Parathyroid adenoma (tissue), 2 donors: ENCODE data around the gene HDAC4.

Experiments
- H2AFZ ChIP-seq: fragments of 300-600 bp; sonication (generic); one replicate; pipeline ENCODE4 v1.7.0; 2017; ENCODE audit warnings: antibody characterized with exemption, mild to moderate bottlenecking
- H3K27ac ChIP-seq: fragments of 300-600 bp; sonication (generic); one replicate; pipeline ENCODE4 v1.7.0; 2017
- H3K27me3 ChIP-seq: fragments of 300-600 bp; sonication (generic); one replicate; pipeline ENCODE4 v1.7.0; 2017; ENCODE audit warnings: low read length; ENCODE audit not compliant: control insufficient read depth, insufficient read depth
- H3K36me3 ChIP-seq: fragments of 300-600 bp; sonication (generic); one replicate; pipeline ENCODE4 v1.7.0; 2017; ENCODE audit warnings: low read length; ENCODE audit not compliant: control insufficient read depth, insufficient read depth
- H3K4me1 ChIP-seq: fragments of 300-600 bp; sonication (generic); one replicate; pipeline ENCODE4 v1.7.0; 2017; ENCODE audit warnings: control low read depth
- H3K4me2 ChIP-seq: fragments of 300-600 bp; sonication (generic); one replicate; pipeline ENCODE4 v1.7.0; 2017; ENCODE audit warnings: low read length
- H3K4me3 ChIP-seq: fragments of 300-600 bp; sonication (generic); one replicate; pipeline ENCODE4 v1.7.0; 2017; ENCODE audit warnings: low read depth, low read length
- H3K79me2 ChIP-seq: fragments of 300-600 bp; sonication (generic); one replicate; pipeline ENCODE4 v1.7.0; 2017; ENCODE audit warnings: control low read depth
- H3K9ac ChIP-seq: fragments of 300-600 bp; sonication (generic); one replicate; pipeline ENCODE4 v1.7.0; 2017; ENCODE audit warnings: mild to moderate bottlenecking
- H3K9me3 ChIP-seq: fragments of 300-600 bp; sonication (generic); one replicate; pipeline ENCODE4 v1.7.0; 2017; ENCODE audit warnings: low read length; ENCODE audit not compliant: control insufficient read depth
- CTCF ChIP-seq: fragments of 300-600 bp; sonication (generic); IDR thresholded peaks from one replicate; pipeline ENCODE4 v1.7.0; 2017; ENCODE audit warnings: antibody characterized with exemption, mild to moderate bottlenecking
- donor health status: primary hyperparathyroidism.

The HDAC4 gene

GRCh38 chr2:239175181-239175580, 225.6 kb downstream of the HDAC4 start:
- H3K79me2 ChIP-seq, result no peaks in the 10 kb centered on the region
- H3K27ac ChIP-seq, result no peak overlapping the region
- no peak overlapping the region for H2AFZ ChIP-seq
- no peaks in the 10 kb centered on the region for H3K9me3 ChIP-seq
- H3K9ac ChIP-seq, result no peak overlapping the region
- no peak overlapping the region for H3K4me3 ChIP-seq
- H3K4me1 ChIP-seq, result no peaks in the 10 kb centered on the region
- TF ChIP-seq CTCF, result no peak
- no peaks in the 10 kb centered on the region for H3K27me3 ChIP-seq
- H3K36me3 ChIP-seq, result no peaks in the 10 kb centered on the region
- no peak overlapping the region for H3K4me2 ChIP-seq

GRCh38 chr2:239173301-239173700, 227.5 kb downstream of the HDAC4 start:
- Histone ChIP-seq H3K9ac (no peak overlapping the region), H3K36me3 (no peaks in the 10 kb centered on the region), H2AFZ (no peak overlapping the region), H3K4me2 (no peak overlapping the region), H3K9me3 (no peaks in the 10 kb centered on the region), H3K27me3 (no peaks in the 10 kb centered on the region), H3K4me3 (no peak overlapping the region), H3K4me1 (no peaks in the 10 kb centered on the region), H3K27ac (no peak overlapping the region), H3K79me2 (no peaks in the 10 kb centered on the region)
- TF ChIP-seq CTCF, result no peak

- H3K4me2 ChIP-seq, result no peak overlapping the region
- no peaks in the 10 kb centered on the region for H3K27me3 ChIP-seq
- no peak overlapping the region for H3K9ac ChIP-seq
- H3K79me2 ChIP-seq, result no peaks in the 10 kb centered on the region
- no peak overlapping the region for H2AFZ ChIP-seq
- H3K4me3 ChIP-seq, result no peak overlapping the region
- no peak overlapping the region for H3K27ac ChIP-seq
- no peaks in the 10 kb centered on the region for H3K36me3 ChIP-seq
- no peaks in the 10 kb centered on the region for H3K4me1 ChIP-seq
- no peak for TF ChIP-seq CTCF
- H3K9me3 ChIP-seq, result no peaks in the 10 kb centered on the region
Measured at GRCh38 chr2:239171643-239172042, 229.2 kb downstream of the HDAC4 start.

GRCh38 chr2:239169311-239170048, 231.3 kb downstream of the HDAC4 start:
- no peaks in the 10 kb centered on the region for H3K27me3 ChIP-seq
- H3K4me3 ChIP-seq, result no peak overlapping the region
- no peak overlapping the region for H3K27ac ChIP-seq
- H3K36me3 ChIP-seq, result no peaks in the 10 kb centered on the region
- H2AFZ ChIP-seq, result no peak overlapping the region
- no peak overlapping the region for H3K4me2 ChIP-seq
- no peak for TF ChIP-seq CTCF
- H3K9me3 ChIP-seq, result no peaks in the 10 kb centered on the region
- H3K79me2 ChIP-seq, result no peaks in the 10 kb centered on the region
- no peak overlapping the region for H3K9ac ChIP-seq
- H3K4me1 ChIP-seq, result no peaks in the 10 kb centered on the region

- Histone ChIP-seq H3K4me2 (no peak overlapping the region), H2AFZ (no peak overlapping the region), H3K4me1 (no peaks in the 10 kb centered on the region), H3K79me2 (no peaks in the 10 kb centered on the region), H3K9ac (no peak overlapping the region), H3K27ac (no peak overlapping the region), H3K27me3 (no peaks in the 10 kb centered on the region), H3K36me3 (no peaks in the 10 kb centered on the region), H3K4me3 (no peak overlapping the region), H3K9me3 (no peaks in the 10 kb centered on the region)
- no peak for TF ChIP-seq CTCF
Measured at GRCh38 chr2:239168575-239168974, 232.2 kb downstream of the HDAC4 start.
